Kidney epithelial cell (primary cell): ENCODE results near the gene ZBTB18. TPM values are rescaled to one million over a fixed set of nuclear protein-coding genes. Genes with fewer than 3 reads are reported as not detected.

ENCODE experiments used
- DNase-seq: peaks from one replicate; pipeline ENCODE4 v3.0.0-alpha.2; 2010; ENCODE audit warnings: low read depth
- H3K27me3 ChIP-seq: 2 replicates; pipeline ENCODE4 v1.6.0; 2011; ENCODE audit warnings: low read length; ENCODE audit not compliant: control insufficient read depth, insufficient read depth
- H3K36me3 ChIP-seq: 2 replicates; pipeline ENCODE4 v1.5.1; 2011; ENCODE audit warnings: low read length; ENCODE audit not compliant: control insufficient read depth, insufficient read depth
- H3K4me3 ChIP-seq: 2 replicates; pipeline ENCODE4 v1.5.1; 2011; ENCODE audit warnings: low read depth, mild to moderate bottlenecking, control low read depth, low read length
- CTCF ChIP-seq: IDR thresholded peaks from 2 replicates; pipeline ENCODE4 v1.5.1; 2011; ENCODE audit warnings: mild to moderate bottlenecking, moderate library complexity, low read length, control low read depth, inconsistent platforms; ENCODE audit not compliant: insufficient read depth, poor library complexity, severe bottlenecking
- total RNA-seq: library from RNA; depleted of rRNA; stranded (reverse); fragments of >200 nt; gene quantifications from 2 replicates; pipeline ENCODE4 v1.2.3, GENCODE V29; 2015

ZBTB18 gene
- total RNA-seq, 1 donor from 2014 or later = 8.7 TPM

DNA sequence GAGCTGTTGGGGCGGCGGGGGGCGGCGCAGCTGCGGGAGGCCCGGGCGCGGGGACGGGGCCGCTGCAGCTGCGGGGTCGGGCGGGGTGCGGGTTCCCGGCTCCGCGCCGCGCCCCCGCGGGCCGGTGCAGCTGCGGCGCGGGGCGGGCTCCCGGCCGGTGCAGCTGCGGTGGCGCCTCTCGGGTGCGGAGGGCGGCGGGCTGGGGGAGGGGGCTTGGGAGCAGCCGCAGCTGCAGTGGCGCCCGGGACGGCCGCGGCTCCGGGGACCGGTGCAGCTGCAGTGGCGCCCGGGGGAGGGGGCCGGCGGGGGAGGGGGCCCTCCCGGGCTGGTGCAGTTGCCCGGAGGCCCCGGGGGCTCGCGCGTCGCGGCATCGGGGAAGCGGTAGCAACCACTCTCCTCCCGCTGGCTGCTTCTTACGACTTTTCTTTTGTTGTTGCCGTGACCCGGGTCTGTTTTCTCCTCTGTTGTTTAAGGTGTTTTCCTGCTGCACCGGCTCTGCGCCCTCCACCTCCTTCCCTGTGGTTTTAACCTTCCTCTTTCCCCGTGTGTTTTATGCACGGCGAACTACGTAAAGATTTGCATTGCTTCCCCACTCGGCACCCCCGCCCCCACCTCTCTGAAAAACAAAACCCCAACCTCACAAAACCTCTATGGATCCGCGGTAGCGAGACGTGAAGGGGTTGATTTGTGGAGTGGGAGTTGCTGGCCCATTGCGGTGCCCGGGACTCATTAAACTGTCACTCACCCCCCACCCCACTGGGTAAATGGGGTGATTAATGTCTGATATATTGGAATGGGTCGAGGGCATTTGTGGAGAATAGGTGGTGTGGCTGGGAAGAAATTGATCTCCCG, 1.7 kb upstream of the ZBTB18 start:
- no peaks in the 10 kb centered on the region for H3K27me3 ChIP-seq
- no peak for TF ChIP-seq CTCF

GRCh38 chr1:244050014-244050834, 859 bp upstream of the ZBTB18 start:
- no peak for DNase-seq
- peak overlapping the region; percentile 75 for H3K4me3 ChIP-seq
- peaks cover 3% of the 10 kb centered on the region for H3K36me3 ChIP-seq
- no peaks in the 10 kb centered on the region for H3K27me3 ChIP-seq
- no peak for TF ChIP-seq CTCF

More for the DNA sequence above, 1.7 kb upstream of the ZBTB18 start:
- Histone ChIP-seq H3K4me3 (peak overlapping the region; percentile 75), H3K36me3 (no peaks in the 10 kb centered on the region)
- DNase-seq = no peak

- Histone ChIP-seq H3K36me3 (peaks cover 3% of the 10 kb centered on the region), H3K4me3 (no peak overlapping the region), H3K27me3 (no peaks in the 10 kb centered on the region)
- no peak for TF ChIP-seq CTCF
- no peak for DNase-seq
Observed at GRCh38 chr1:244052016-244052727, 1.1 kb downstream of the ZBTB18 start.

- Histone ChIP-seq H3K27me3 (no peaks in the 10 kb centered on the region), H3K36me3 (peaks cover 3% of the 10 kb centered on the region), H3K4me3 (no peak overlapping the region)
- TF ChIP-seq CTCF = no peak
- DNase-seq = no peak
Observed at GRCh38 chr1:244052728-244053312, 1.7 kb downstream of the ZBTB18 start.

DNA sequence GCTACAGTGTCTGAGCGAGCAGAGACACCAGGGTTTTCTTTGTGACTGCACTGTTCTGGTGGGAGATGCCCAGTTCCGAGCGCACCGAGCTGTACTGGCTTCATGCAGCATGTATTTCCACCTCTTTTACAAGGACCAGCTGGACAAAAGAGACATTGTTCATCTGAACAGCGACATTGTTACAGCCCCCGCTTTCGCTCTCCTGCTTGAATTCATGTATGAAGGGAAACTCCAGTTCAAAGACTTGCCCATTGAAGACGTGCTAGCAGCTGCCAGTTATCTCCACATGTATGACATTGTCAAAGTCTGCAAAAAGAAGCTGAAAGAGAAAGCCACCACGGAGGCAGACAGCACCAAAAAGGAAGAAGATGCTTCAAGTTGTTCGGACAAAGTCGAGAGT, 2.7 kb downstream of the ZBTB18 start:
- no peak for TF ChIP-seq CTCF
- Histone ChIP-seq H3K27me3 (no peaks in the 10 kb centered on the region), H3K36me3 (peaks cover 3% of the 10 kb centered on the region), H3K4me3 (no peak overlapping the region)
- DNase-seq = no peak
